Measurements from ENCODE around the gene NEURL2. TPM values are rescaled to one million over a fixed set of nuclear protein-coding genes. Genes with fewer than 3 reads are reported as not detected.
"Not testable (repeated sequence)": the region's sequence is repeated elsewhere in the genome, so short reads cannot be mapped to it uniquely, and the experiment has no call there.

NEURL2 gene
- total RNA-seq, 1 donor from 2014 or later, result 8.9 TPM

GRCh38 chr20:45883100-45883469 is 7.9 kb downstream of the NEURL2 start:
- intact Hi-C loops (cut with DNase I), result no loop called here
- DNase-seq (ENCODE audit: low spot score) (no peak), ATAC-seq (no peak)

GRCh38 chr20:45882469-45883099 is 8.4 kb downstream of the NEURL2 start:
- ATAC-seq (no peak), DNase-seq (ENCODE audit: low spot score) (no peak)
- intact Hi-C loops (cut with DNase I), result no loop called here

- DNase-seq (ENCODE audit: low spot score), result peak; percentile 100
- peak; percentile 99 for ATAC-seq
- intact Hi-C loops (cut with DNase I), result no loop called here
Measured at GRCh38 chr20:45880988-45881788, 9.8 kb downstream of the NEURL2 start, which contains the start of gene ZSWIM1. Gene ZSWIM1 (plus strand): TSS chr20:45881227. CDS start chr20:45882593, 1,366 bp downstream.

- ATAC-seq (no peak), DNase-seq (ENCODE audit: low spot score) (no peak)
- intact Hi-C loops (cut with DNase I), result no loop called here
Measured at GRCh38 chr20:45878076-45878761, 12.8 kb downstream of the NEURL2 start.

- ATAC-seq (no peak), DNase-seq (ENCODE audit: low spot score) (no peak)
- intact Hi-C loops (cut with DNase I), result no loop called here
Measured at GRCh38 chr20:45874576-45874975, 16.4 kb downstream of the NEURL2 start.

- intact Hi-C loops (cut with DNase I); DNase-seq (ENCODE audit: low spot score); ATAC-seq: not testable (repeated sequence)
Measured at GRCh38 chr20:45874104-45874481, 16.9 kb downstream of the NEURL2 start.

GRCh38 chr20:45873409-45874103 is 17.5 kb downstream of the NEURL2 start:
- no peak for ATAC-seq
- DNase-seq (ENCODE audit: low spot score), result no peak
- intact Hi-C loops (cut with DNase I), result no loop called here

GRCh38 chr20:45872626-45873025 is 18.4 kb downstream of the NEURL2 start:
- DNase-seq (ENCODE audit: low spot score) (no peak), ATAC-seq (no peak)
- intact Hi-C loops (cut with DNase I), result no loop called here

- ATAC-seq, result no peak
- intact Hi-C loops (cut with DNase I), result no loop called here
- DNase-seq (ENCODE audit: low spot score), result no peak
Measured at GRCh38 chr20:45867819-45868176, 23.2 kb downstream of the NEURL2 start.

GRCh38 chr20:45867136-45867818 is 23.7 kb downstream of the NEURL2 start:
- intact Hi-C loops (cut with DNase I), result no loop called here
- ATAC-seq (no peak), DNase-seq (ENCODE audit: low spot score) (no peak)

- DNase-seq (ENCODE audit: low spot score) (no peak), ATAC-seq (no peak)
- intact Hi-C loops (cut with DNase I), result no loop called here
Measured at GRCh38 chr20:45866454-45866853, 24.6 kb downstream of the NEURL2 start.

GRCh38 chr20:45863543-45864470 is 27.2 kb downstream of the NEURL2 start:
- DNase-seq (ENCODE audit: low spot score) (no peak), ATAC-seq (peak; percentile 56)
- intact Hi-C loops (cut with DNase I), result no loop called here

- peak; percentile 45 for DNase-seq (ENCODE audit: low spot score)
- intact Hi-C loops (cut with DNase I), result no loop called here
- no peak for ATAC-seq
Measured at GRCh38 chr20:45861221-45862075, 29.6 kb downstream of the NEURL2 start.

- peak; percentile 3 for DNase-seq (ENCODE audit: low spot score)
- no peak for ATAC-seq
- intact Hi-C loops (cut with DNase I), result no loop called here
Measured at GRCh38 chr20:45860560-45861220, 30.3 kb downstream of the NEURL2 start.

- intact Hi-C loops (cut with DNase I), result no loop called here
- ATAC-seq, result no peak
- no peak for DNase-seq (ENCODE audit: low spot score)
Measured at GRCh38 chr20:45859916-45860315, 31.1 kb downstream of the NEURL2 start.

GRCh38 chr20:45857882-45858216 is 33.2 kb downstream of the NEURL2 start:
- intact Hi-C loops (cut with DNase I), result no loop called here
- DNase-seq (ENCODE audit: low spot score) (no peak), ATAC-seq (no peak)

Data from sciatic nerve (tissue), 2 donors.